Smooth muscle cell of the umbilical artery (primary cell): ENCODE measurements around the gene TFDP2. TPM values are rescaled to one million over a fixed set of nuclear protein-coding genes. Genes with fewer than 3 reads are reported as not detected.

Experiments used
- total RNA-seq: library from RNA; depleted of rRNA; stranded (reverse); fragments of >200 nt; gene quantifications from 2 replicates; pipeline ENCODE4 v1.2.3, GENCODE V29; 2014

The TFDP2 gene, protein sequence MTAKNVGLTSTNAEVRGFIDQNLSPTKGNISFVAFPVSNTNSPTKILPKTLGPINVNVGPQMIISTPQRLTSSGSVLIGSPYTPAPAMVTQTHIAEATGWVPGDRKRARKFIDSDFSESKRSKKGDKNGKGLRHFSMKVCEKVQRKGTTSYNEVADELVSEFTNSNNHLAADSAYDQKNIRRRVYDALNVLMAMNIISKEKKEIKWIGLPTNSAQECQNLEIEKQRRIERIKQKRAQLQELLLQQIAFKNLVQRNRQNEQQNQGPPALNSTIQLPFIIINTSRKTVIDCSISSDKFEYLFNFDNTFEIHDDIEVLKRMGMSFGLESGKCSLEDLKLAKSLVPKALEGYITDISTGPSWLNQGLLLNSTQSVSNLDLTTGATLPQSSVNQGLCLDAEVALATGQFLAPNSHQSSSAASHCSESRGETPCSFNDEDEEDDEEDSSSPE
- 16.9 and 17.9 TPM in 2 replicates for total RNA-seq

DNA sequence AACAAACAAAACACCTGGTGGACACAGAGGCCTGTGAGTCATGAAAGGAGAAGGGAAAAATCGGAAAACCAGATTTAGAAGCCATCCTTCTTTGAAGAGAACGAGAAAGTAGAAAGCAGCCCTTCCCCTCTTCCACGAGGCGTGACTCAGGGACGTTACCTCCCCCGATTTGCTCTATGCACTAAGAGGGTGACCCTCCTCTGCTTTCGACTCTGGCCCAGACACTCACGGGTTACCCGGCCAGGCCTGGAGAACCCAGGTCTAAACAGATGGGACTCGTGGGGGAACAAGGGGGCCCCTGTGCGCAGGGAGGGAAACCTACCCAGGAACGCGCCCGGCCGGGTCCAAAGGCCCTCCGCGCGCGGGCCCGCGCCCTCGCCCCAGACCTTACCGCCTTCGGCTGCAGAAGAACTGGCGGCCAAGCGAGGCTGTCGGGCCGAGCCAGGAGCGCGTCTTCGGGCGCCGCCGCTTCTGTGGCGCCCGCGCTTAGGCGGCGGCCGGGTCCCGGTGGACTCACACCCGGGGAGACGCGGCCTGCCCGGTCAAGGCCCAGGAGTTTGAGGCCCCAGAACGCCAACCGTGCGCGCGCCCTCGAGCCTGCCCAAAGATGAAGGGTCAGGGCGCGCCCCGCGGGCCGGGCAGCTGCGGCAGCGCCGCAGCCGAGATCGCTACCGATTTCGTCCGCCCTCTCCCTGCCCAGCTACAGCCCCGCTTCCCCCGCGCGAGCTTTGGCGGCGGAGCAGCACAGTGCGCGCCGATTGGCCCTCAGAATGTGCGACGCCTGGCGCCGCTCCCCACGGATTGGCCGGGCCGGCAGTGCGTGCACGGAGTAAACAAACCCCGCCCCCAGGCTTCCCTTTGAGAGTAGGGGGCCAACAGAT, at the start of gene TFDP2:
Gene TFDP2, minus strand, starts transcription at position 753 of the 881 bp plus-strand sequence. CDS start 47,795 bp downstream, outside the sequence.

Other genes starting within 250 kb of the TFDP2 start
- 14.6 and 18.2 TPM in 2 replicates for gene GK5, start 76.0 kb upstream of the TFDP2 start, total RNA-seq